OCI-LY3 (cell line): ENCODE data around the gene EHD1.

ENCODE experiments used
- CTCF ChIP-seq: fragments of 200-600, 300-600 bp; sonication (generic); IDR thresholded peaks from 2 replicates; pipeline ENCODE4 v1.5.1; 2014; ENCODE audit warnings: antibody characterized with exemption, low read length, low read depth
- EZH2phosphoT487 ChIP-seq: fragments of 200-600 bp; shearing (Covaris generic); IDR thresholded peaks from 2 replicates; pipeline ENCODE4 v1.6.1; 2018; ENCODE audit warnings: antibody characterized with exemption, mixed run types, low read depth

GRCh38 chr11:64839335-64839734 lies 39.1 kb downstream of the EHD1 start:
- no peak for TF ChIP-seq CTCF
- no peak for TF ChIP-seq EZH2phosphoT487
